ENCODE measurements around the gene RAB39A. TPM values are rescaled to one million over a fixed set of nuclear protein-coding genes. Genes with fewer than 3 reads are reported as not detected.

Gene RAB39A
- total and polyA plus RNA-seq, 9 of the 15 experiments (the other 6 are each of a cell fraction or from before 2014, with no cell fraction given), result not detected

DNA sequence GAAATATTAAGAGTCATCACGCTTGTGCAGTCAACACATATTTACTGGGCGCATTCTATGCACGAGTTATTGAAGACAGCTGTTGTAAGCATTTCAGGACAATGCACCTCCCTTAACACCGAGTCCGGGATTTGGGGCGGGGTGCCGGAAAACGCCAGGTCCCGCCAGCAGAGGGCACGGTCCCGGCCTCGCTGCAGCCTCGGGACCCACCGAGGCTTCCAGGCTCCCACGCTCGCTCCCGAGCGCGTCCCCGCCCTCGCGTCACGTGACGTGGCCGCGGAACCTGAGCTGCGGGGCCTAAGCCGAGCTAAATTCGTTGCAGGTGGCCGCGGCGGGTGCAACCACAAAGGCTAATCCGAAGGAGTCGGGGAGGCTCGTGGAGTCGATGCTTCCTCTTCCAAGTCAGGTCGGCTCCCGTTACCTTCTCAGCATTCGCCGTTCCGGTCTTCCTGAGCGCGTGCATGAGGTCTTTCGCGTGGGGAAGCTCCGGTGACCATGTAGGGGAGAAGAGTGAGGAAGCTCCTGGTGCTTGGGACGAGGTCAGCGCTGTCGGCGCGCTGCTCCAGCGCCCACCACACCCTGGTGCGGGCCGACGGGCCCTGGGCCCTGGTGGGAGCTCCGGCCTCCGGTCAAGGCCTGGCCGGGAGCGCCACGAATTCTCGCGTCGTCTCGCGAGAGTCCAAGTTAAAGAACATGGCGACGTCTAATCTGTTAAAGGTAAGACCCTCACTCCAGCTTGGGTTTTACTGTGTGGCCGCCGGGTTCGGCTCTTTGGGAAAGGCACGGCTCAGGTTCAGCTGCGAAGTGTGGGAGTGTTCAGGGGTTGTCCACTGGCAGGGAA is 80.6 kb downstream of the RAB39A start, which contains the start of gene CUL5 (continued):
- TF ChIP-seq ZNF766 (CRISPR knock-in tag; conservative IDR thresholded peaks at IDR 0.05) (peak; percentile 78; the same call in 1 of the 2 replicates), ZNF165 (CRISPR knock-in tag; IDR thresholded peaks at IDR 0.05; ENCODE audit: borderline replicate concordance) (peak; percentile 64; the same call in 1 of the 2 replicates), SRSF7 (optimal IDR thresholded peaks at IDR 0.05; ENCODE audit: low read depth, low read length) (no peak), ZNF124 (CRISPR knock-in tag; IDR thresholded peaks at IDR 0.05) (no peak), NONO (IDR thresholded peaks at IDR 0.05; ENCODE audit: low read depth in 2 of 2, low read length in 1 of 2) (peak in 1 of 2 experiments; percentile 70; a peak in 2 of 4 replicates), MTA2 (IDR thresholded peaks at IDR 0.05; ENCODE audit: low read depth) (peak; percentile 7; the same call in 1 of the 2 replicates), FOXA3 (CRISPR knock-in tag; conservative IDR thresholded peaks at IDR 0.05 in 1 of 2, IDR thresholded peaks at IDR 0.05 in 1 of 2) (peak in 1 of 2 experiments; percentile 80; a peak in 2 of 4 replicates), CTBP1 (IDR thresholded peaks at IDR 0.05; ENCODE audit: borderline replicate concordance) (peak; percentile 63; the same call in 1 of the 2 replicates), NCOR1 (IDR thresholded peaks at IDR 0.05) (peak; percentile 24; the same call in 1 of the 2 replicates), BCOR (IDR thresholded peaks at IDR 0.05) (peak; percentile 7; the same call in 1 of the 2 replicates), SMC3 (conservative IDR thresholded peaks at IDR 0.05; ENCODE audit: insufficient read depth, low read depth, low read length) (peak; percentile 69; the same call in 1 of the 2 replicates), ZNF324 (CRISPR knock-in tag; IDR thresholded peaks at IDR 0.05) (peak; percentile 62; the same call in 1 of the 2 replicates), SMARCB1 (IDR thresholded peaks at IDR 0.05; ENCODE audit: insufficient read length, low read depth) (no peak), HDAC2 (IDR thresholded peaks at IDR 0.05) (peak; percentile 65; the same call in 1 of the 2 replicates), NR1H2 (CRISPR knock-in tag; IDR thresholded peaks at IDR 0.05) (peak; percentile 87; the same call in 1 of the 2 replicates), PTBP1 (IDR thresholded peaks at IDR 0.05; ENCODE audit: low read depth, low read length) (0 out of 2 replicates have a peak, but pooled peaks have one; percentile 35), ZNF263 (CRISPR knock-in tag; IDR thresholded peaks at IDR 0.05; ENCODE audit: borderline replicate concordance) (peak; percentile 76), FOXP1 (CRISPR knock-in tag; IDR thresholded peaks at IDR 0.05) (peak; percentile 95; the same call in 1 of the 2 replicates), NUFIP1 (IDR thresholded peaks at IDR 0.05; ENCODE audit: partially characterized antibody) (peak; percentile 82), CBFA2T2 (conservative IDR thresholded peaks at IDR 0.05) (peak; percentile 92), LEF1 (IDR thresholded peaks at IDR 0.05) (peak; percentile 44; the same call in 1 of the 2 replicates), FOXM1 (IDR thresholded peaks at IDR 0.05; ENCODE audit: low read depth) (no peak), FOXM1 (CRISPR knock-in tag; IDR thresholded peaks at IDR 0.05; ENCODE audit: low read depth) (peak; percentile 85; the same call in 1 of the 2 replicates), TAF15 (IDR thresholded peaks at IDR 0.05; ENCODE audit: low read depth, low read length) (no peak), ZNF444 (CRISPR knock-in tag; IDR thresholded peaks at IDR 0.05) (no peak), PURB (CRISPR knock-in tag; IDR thresholded peaks at IDR 0.05; ENCODE audit: low read depth) (no peak)
- TF ChIP-seq, protein P1, sequence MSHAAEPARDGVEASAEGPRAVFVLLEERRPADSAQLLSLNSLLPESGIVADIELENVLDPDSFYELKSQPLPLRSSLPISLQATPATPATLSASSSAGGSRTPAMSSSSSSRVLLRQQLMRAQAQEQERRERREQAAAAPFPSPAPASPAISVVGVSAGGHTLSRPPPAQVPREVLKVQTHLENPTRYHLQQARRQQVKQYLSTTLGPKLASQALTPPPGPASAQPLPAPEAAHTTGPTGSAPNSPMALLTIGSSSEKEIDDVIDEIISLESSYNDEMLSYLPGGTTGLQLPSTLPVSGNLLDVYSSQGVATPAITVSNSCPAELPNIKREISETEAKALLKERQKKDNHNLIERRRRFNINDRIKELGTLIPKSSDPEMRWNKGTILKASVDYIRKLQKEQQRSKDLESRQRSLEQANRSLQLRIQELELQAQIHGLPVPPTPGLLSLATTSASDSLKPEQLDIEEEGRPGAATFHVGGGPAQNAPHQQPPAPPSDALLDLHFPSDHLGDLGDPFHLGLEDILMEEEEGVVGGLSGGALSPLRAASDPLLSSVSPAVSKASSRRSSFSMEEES (CRISPR knock-in tag; IDR thresholded peaks at IDR 0.05), result peak; percentile 99
